HG03280 (cell line): ENCODE measurements around the gene PDE8A.

ENCODE experiments used
- ATAC-seq: cut with Tn5 transposase; IDR thresholded peaks from one replicate; pipeline ENCODE4 v1.9.1; 2021; ENCODE audit warnings: mild to moderate bottlenecking, moderate library complexity; ENCODE audit not compliant: unreplicated experiment

The PDE8A gene

DNA sequence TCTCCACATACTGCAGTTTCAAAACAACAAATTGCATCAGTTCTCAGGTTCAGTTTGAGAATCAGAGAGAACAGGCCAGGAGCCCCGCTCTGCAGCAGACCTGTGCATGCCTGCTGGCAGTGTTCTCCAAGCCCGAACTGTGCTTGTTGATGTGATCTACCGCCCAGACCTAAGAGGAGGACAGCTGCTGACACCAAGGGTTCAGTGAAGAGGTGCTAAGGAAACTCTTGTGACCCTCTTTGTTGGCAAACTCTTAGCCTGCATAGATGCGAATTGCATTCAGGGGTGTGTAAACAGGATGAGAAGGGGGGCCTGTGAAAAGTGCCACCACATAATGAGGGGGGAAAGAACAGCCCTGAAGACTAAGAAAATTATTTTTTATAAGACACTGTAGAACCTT lies 89.8 kb downstream of the PDE8A start:
- ATAC-seq, result no peak

DNA sequence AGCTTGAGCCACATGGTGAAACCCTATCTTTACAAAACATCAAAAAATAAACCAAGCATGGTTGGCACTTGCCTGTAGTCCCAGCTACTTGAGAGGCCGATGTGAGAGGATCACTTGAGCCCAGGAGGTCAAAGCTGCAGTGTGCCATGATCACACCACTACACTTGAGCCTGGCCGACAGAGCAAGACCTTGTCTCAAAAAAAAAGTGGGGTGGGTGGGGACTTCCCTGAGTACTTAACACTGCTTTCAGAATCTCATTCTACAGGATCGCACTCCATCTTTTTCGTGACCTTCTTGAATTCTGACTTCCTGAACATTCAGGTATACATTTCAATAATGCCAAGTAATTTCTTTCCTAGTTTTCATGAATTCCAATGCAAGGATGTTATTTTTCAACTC lies 91.3 kb downstream of the PDE8A start:
- ATAC-seq, result no peak

DNA sequence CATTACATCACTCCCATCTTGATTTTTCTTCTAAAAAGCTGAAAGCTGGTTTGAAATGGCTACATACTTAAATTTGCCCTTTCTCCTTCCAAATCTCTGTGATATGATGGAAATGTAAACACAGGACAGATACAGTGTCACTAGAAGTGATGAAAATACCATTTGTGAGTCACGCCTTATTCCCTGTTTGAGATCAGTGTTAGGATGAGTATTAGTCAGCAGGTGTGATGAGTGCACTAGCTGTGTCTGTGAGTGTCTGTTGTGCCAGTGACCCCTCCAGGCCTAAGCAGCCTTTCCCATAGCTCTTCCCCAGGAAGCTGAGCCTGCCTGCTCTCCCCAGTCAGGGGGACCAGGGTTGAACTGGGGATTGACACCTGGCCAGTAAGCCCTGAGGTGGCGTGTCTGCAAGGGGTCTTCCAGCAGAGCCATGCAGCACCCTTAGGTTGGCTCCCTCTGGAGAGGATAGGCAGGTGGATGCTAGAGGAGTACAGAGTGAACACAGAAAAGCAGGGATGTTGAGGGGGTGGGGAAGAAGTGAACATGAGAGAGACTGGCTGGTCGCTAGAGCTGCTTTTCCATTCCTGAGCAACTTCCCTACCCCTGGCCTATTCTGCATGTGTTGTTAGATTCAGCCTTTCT lies 92.0 kb downstream of the PDE8A start:
- ATAC-seq, result no peak

DNA sequence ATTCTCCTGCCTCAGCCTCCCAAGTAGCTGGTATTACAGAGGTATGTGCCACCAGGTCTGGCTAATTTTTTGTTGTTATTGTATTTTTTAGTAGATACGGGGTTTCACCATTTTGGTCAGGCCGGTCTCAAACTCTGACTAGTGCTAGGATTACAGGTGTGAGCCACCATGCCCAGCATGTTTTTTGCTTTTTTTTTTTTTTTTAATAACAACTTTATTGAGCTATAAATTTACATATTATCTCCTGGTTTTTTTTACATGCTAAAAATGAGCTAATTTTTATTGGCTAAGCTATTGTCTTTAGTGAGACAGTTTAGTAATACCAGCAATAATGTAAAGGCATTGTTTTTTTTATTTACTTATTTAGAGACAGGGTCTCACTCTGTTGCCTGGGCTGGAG lies 105.2 kb downstream of the PDE8A start:
- no peak for ATAC-seq

DNA sequence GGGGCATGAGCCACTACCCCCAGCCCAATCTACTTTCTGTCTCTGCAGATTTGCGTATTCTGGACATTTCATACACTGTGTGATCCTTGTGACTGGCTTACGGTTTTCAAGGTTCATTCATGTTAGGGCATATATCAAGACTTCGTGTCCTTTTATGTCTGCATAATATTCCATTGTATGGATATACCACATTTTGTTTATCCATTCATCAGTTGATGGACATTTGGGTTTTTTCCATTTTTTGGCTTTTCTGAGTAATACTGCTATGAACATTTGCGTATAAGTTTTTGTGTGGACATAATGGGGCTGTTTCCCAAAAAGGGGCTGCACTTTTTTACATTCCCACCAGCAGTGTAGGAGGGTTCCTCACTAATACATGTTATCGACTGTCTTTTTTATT lies 106.6 kb downstream of the PDE8A start:
- ATAC-seq, result no peak

DNA sequence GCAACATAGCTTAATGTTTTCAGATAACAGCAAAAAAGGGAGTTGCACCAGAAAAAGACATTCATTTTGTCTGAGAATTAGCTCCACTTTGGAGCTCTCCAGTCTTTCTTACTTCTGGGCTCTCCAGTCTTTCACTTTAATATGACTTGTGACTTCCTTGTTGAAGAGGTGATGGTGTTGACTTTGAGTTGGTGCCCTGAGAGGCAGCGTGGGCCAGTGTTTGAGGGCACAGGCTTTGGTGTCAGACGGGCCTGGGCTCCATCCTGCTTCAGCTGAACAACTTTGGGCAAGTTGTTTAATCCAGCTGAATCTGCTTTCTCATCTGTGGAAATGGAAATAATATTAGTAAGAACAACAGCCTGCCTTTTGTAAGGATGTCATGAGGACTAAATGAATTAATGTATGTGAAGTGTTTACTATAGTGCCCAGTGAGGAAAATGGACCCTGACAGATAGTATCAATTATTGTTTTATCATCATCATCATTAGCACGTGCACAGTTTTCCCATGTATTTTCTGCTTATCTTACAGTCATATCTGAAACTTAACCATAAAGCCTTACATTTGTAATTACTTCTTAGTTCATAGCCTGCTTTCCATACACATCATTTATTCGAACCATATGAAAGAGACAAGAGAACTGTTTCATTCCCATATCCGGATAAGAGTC lies 108.4 kb downstream of the PDE8A start:
- no peak for ATAC-seq

DNA sequence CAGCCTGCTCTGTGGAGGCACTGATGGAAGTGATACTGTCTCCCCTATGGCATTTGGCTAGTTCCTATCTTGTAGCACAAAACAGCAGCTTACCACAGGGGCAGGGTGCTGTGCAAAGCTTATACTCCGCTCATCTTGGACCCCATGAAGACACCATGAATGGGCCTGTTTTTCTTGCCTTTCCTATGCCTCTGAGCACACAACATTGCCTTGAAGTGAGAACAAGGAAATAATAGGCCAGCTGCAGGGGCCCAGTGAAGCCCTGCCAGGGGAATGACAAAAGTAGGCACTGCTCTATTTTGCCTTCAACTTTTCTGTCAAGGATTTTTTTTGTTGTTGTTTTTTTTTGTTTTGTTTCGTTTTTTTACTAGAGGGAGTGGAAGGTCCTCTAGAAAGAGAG lies 110.3 kb downstream of the PDE8A start:
- no peak for ATAC-seq

DNA sequence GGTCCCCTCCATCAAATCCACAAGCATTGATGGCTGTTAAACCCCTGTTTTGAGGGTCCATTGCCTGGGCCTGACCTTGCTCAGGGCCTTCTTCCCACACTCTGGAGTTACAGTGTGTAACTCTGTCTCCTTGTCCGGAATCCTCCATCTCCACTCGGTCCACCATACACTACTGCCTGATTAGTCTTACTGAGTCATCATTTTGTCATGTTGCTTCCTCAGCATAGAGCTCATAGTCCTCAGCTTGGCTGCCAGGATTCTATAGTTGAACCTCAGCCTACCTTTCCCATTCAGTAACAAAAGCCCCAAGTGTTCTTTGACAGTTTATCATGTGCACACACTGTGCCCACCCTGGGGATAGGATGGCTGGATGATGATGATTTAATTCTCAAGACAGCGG lies 113.0 kb downstream of the PDE8A start:
- no peak for ATAC-seq

DNA sequence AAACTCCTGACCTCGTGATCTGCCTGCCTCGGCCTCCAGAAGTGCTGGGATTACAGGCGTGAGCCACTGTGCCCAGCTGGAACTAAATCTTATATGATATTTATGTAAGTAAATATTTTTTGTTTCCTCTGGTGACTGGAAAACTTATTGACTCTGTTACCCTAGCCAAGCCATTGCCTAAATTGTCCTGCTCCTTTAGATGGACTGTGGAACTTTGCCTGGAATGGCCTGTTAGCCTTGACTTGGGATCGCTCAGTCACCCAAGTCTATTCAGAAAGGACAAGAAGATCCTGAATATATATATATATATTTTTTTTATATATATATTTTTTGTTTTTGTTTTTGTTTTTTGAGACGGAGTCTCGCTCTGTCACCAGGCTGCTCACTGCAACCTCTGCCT lies 113.9 kb downstream of the PDE8A start:
- ATAC-seq, result no peak

DNA sequence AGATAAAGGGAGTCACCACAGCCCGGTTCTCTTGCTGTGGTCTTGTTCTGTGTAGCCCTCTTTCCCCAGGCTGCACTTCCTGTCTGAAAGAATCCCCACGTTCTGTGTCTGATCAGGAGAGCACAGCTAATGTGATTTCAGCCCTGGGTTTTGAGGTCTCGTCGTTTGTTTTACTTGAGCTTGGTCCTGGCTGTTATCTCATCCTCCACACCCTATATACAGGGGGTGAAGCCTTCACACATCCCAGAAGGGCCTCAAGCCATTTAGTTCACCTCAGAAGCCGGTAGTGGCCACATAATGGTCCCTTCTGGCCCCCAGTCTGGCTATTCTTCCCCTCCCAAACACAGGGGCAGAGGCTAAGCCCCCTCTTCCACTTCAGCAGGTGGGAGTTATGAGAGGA lies 115.6 kb downstream of the PDE8A start:
- ATAC-seq, result no peak

DNA sequence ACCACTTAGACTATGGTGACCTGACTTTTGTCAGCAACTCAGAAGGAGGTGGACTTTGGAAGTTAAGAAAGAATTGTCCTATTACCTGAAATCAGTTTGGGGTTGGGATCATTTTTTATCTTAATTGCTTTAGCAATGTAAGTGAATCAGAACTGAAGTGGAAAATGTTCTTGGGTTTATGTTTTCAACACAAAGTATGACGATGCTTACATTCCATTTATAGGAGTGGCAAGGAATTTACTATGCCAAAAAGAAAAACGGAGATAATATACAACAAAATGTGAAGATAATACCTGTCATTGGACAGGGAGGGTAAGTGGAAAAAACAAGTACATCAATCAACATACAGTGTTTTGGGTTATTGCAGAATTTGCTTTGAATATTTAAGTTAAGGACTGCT lies 116.1 kb downstream of the PDE8A start:
- no peak for ATAC-seq

DNA sequence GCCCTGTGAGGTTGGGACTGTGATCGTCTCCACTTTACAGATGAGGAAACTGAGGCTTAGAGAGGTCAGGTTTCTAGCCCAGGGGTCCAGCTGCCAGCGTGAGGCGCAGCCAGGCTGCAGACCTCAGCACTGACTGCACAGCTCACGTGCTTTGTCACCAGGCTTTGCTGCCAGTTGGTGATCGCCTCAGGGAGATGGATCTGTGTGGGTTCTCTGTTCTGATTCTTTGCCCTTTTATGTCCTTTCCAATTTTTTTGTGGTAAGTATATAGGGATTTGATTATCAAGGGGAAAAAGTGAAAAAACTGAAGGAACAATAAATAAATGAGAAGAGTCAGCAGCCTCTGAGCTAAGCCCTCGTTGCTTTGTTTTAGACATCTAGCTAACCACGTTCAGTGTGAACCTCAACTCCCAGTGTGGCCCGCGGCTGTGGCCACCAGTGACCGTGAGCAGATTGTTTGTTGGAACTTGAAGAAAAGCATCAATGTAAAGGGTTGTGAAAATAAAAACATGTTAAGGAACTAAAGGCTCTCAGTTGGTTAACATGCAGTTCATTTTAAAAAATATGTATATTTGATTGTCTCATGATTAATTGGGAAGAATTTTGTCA lies 117.6 kb downstream of the PDE8A start:
- no peak for ATAC-seq

DNA sequence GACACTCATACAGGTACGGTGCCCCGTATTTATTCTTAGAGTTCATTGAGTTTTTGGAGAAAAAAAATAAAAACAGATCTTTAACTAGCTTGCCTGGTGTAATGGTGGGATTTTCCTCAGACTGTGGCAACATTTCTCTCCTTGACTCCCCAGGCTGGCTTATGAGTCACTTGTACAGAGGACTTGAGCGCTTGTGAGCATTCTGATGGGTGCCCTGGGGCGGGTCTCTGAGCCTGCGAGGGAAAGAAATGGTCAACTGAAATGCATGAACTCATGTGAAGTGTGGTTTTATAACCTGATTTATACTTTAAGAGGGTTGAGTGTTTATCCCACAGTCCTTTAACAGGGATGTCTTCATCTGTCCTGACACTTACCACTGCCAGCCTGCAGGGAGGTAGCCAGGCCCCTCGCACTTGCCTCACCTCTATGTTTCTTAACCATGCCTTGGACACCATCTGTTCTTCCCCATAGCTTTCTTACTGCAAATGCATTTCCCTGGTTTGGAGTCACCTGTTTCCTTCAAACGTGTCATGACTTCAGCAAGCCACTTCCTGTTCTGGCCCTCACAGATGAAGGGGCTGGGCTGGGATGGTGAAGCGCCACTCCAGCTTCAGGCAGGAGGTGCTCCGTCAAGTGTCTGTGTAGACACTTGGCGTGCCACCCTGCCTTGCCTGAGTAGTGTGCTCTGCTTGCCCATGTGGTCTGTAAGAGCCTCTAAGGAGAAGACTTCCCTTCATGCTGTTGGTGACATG lies 118.7 kb downstream of the PDE8A start:
- no peak for ATAC-seq

DNA sequence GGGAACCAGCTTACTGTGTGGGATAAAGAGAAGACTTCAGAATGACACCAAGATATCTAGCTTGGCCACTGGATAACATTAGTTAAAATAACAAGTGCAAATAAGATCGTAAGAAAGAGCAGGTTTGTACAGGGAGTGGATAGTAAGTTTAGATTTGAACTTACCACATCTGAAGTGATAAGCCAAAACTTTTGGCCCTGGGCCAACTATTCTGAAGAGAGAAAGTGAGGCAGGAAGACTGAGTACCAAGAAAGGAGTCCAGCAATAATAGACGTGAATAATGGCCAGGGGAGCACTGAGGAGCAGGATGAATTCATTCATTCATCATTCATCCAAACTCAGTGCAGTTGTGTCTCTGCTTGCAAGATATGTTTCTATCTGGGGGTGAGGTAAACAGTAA lies 122.9 kb downstream of the PDE8A start:
- no peak for ATAC-seq

DNA sequence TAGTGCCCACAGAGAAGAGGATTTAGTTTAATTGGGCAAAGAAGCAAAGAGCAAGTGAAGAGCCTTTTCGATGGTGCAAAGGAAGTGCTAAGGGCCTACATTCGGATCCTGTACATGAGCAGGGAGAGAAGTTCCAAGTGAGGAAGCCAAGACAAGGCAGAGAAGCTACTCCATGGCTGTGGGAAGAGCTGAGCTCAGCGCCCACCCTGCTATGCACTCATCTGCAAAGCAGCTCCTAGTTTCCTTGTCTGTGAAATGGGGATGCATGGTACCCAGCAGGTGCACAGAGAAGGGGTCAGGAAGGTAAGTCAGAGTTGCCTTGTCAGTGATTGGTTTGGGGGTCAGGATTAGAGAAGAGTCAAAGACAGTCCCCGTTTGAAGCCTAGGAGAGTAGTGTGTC lies 126.5 kb downstream of the PDE8A start:
- ATAC-seq, result no peak

DNA sequence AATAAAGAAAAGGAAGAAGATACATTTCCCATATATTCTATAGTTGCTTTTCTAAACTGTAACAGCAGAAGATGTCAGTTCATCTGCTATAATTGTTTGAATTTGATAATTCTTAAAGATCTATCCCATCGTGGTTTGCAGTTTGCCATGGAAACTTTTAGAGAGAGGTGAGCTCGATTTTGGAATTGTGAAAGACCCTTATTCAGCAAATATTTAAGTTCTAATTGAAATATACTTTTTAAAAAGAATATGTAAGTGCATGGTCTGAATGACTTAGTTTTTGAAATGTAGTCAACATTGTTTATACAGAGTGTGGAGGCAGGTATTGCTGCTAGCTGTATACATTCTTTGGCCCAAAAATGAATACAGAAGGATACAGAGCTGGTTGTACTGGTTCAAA lies 127.7 kb downstream of the PDE8A start:
- no peak for ATAC-seq

DNA sequence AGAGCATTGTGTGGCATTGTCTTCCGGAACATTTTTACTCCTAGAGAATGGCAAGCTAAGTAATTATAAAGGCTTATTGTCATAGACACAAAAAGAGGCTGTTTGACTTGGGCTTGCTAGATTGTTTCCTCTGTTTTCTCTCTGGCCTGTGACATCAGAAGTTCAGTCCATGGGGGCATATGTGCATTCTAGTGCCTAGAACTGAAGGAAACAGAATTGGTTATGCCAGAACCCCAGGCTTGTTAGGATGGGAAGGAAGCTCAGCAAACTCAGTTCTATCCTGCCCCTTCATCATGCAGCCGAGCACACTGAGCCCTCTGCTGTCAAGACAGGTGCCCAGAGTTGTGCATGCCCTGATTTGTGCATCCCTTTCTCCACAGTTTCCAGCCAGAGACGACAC lies 131.3 kb downstream of the PDE8A start:
- ATAC-seq, result no peak

DNA sequence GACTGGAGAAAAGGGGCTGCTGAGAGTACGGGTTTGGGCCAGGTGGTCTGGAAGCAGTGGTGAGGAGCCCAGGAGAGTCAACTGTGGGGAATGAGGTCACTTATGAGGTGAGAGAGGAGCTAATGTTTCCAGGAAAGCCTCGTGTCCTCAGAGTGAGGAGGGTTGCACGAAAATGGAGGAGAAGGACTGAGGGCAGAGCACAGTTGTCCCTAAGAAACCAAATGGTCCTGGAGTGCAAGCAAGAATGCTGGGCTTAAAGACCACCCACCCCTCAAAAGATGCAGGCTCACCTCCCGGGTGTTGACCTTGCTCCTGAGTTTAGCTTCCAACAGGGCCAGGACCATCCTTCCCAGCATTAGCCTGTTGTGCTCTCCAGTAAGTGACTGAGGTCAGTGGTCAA lies 133.2 kb downstream of the PDE8A start:
- ATAC-seq, result no peak

DNA sequence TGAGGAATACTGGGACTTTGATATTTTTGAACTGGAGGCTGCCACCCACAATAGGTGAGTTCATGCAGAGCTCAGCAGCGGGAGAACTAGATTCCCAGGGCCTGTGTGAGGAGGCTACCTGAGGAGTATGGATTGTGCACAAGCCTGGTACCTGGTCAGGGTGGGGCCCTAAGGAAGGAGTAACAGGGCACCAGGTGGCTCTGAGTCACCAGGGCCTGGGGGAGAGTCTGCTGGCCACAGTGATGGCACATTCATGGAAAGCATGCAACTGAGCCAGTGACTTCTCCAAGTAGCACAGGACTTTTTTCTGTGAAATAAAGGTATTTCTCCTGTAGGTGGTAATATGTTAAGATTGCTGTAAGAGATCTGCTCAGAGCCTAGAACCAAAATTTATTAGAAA lies 134.4 kb downstream of the PDE8A start:
- ATAC-seq, result no peak

DNA sequence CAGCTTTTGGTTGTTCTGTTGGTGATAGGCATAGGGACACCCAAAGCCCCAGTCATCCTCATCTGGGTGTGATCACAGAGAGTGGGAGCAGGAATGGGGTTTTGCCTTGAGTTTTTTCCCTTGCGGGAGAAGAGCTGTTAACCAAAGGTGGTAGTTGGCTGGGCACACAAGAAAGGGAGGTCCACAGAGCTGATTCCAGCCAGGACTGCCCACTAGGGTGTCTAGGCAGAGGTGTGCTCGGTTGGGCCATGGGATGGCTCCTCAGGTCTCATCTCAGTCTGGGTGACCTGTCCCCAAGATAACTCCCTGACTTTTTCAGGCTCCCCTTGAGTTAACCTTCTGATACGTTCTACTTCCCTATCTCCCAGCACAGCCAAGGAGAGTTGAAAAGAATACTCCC lies 134.8 kb downstream of the PDE8A start:
- ATAC-seq, result no peak

DNA sequence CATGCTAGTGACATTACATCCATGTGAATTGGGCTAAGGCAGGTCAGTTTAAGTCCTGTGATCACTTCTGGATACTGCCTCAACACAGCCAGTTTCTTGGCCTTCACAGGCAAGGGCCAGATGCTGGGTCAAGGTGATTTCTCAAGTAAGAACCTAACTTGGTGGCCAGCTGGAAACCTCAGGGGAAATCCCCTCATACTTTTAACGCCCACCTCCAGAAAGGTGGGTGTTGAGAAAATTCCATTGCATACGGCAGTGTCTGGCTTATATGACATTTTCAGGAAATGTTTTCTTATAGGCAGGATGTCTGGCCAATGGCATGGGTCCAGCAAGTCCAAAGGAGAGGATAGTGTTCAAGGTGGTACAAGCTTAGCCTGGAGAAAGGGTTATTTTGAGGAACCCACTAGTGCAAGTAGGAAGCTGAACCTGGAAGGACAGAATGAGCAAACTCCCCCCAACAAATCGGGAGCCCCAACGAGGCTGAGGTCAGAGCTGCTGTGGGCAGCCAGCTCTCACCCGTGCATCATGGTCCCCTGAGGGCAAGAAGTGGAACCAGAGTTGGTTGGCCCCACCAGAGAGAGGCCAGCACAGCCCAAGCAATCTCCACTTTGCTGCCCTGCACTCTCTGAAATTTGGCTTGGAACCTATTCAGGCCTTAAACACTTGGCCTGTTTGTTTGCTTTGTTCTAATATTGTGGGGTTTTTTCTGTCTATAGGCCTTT lies 135.4 kb downstream of the PDE8A start:
- ATAC-seq, result no peak
